ENCODE data around the gene CSNK1E.
A peak's percentile ranks its signal among the peaks of the same experiment; 100 is the strongest.

The CSNK1E gene

DNA sequence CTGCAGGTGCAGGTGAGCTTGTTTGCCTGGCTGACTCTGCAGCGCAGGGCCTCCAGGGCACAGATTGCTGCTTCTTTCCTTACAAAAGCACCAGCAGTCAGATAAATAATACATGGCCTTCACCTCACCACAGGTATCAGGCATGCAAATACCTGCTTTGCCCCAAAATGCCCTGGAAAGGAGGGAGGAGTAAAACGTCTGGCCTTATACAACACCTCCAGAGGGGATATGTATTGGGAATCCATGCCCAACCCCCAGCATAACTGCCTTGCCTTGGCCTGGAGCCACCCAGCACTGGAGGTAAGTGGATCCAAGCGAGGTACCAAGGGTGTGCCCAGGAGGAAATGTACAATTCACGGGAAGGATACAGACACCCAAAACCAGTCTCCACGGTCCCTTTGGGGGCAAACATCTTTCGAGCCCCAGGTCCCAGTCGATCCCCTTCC, 45.3 kb downstream of the CSNK1E start:
- Histone ChIP-seq H3K9me3 (no peaks in the 10 kb centered on the region), H3K27me3 (ENCODE audit: low read depth) (no peaks in the 10 kb centered on the region), H3K36me3 (replicated peaks) (no peaks in the 10 kb centered on the region; the same call in 1 of the 2 replicates), H3K4me1 (peaks cover 8% of the 10 kb centered on the region), H3K4me3 (peak overlapping the region; percentile 85)
- in situ Hi-C loops (cut with MboI; ENCODE audit: low sequenced_read_pairs) = no loop called here
- peak in 1 of 2 experiments; percentile 50 for DNase-seq (ENCODE audit: low spot score in 2 of 2)

DNA sequence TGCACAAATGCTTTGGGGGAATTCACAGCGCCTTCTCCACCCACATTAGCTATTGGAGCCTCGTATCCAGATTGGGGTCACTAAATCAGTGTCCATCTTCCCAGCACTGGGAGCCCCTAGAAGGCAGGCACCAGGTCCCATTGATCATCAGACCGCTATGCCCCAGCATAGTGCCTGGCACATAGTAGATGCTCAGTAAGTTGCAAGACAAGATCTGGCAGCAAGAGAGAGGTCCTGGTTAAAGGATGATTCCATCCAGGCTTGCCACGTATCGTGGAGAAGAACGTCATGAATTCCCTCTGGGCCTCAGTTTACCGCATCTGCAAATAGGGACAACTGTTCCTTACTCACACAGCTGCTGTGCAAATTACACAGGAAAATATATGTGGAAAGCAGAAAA, 46.1 kb downstream of the CSNK1E start:
- no peak for DNase-seq (ENCODE audit: low spot score in 2 of 2)
- Histone ChIP-seq H3K4me3 (no peak overlapping the region), H3K9me3 (no peaks in the 10 kb centered on the region), H3K4me1 (peaks cover 8% of the 10 kb centered on the region), H3K36me3 (replicated peaks) (no peaks in the 10 kb centered on the region; the same call in 1 of the 2 replicates), H3K27me3 (ENCODE audit: low read depth) (no peaks in the 10 kb centered on the region)
- in situ Hi-C loops (cut with MboI; ENCODE audit: low sequenced_read_pairs) = no loop called here

DNA sequence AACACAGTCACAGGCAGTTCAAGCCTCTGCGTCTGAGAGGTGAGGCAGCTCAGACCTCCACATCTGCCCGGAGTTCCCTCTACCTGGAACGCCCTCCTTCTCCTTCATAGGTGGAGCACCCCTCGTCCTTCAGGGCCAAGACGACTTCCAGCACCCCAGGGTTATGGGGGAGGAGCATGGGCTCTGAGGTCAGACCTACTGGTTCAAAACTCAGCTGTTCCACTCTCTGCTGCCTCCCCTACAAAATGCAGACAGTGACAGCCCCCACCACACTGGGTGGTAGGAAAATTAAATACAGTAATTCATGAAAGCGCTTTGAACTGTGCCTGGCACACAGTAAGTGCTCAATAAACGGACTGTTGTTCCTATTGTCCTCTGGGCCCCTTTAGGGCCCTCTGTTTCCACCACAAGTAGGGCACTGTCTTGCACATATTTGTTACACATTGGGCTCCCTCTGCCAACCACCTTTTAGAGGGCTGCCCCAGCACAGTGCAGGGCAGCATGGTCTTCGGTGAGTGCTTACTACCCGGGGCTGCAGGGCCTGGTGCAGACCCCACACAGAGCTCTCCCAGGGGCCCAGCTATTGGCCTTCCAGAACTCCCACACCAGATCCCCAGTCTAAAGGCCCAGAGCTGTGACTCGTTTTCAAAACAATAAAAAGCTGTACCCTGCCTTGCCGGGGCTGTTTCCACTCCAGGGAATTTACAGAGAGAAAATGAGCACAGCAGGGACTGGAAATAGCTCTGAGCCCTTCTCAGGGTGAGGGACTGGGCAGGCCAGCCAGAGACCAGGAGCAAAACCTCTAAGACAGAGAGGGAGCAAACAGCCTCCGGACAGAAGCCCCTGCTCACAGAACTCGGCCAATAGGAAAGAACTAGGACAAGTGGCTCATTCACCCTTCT, 46.9 kb downstream of the CSNK1E start:
- peaks cover 8% of the 10 kb centered on the region for H3K4me1 ChIP-seq
- DNase-seq (ENCODE audit: low spot score in 2 of 2) = no peak
- H3K27me3 ChIP-seq (ENCODE audit: low read depth) = no peaks in the 10 kb centered on the region
- 0 out of 2 replicates have a peak overlapping the region, but pooled peaks have one; percentile 4 for H3K4me3 ChIP-seq
- in situ Hi-C loops (cut with MboI; ENCODE audit: low sequenced_read_pairs) = no loop called here
- H3K36me3 ChIP-seq (replicated peaks) = no peaks in the 10 kb centered on the region; the same call in 1 of the 2 replicates
- H3K9me3 ChIP-seq = no peaks in the 10 kb centered on the region

DNA sequence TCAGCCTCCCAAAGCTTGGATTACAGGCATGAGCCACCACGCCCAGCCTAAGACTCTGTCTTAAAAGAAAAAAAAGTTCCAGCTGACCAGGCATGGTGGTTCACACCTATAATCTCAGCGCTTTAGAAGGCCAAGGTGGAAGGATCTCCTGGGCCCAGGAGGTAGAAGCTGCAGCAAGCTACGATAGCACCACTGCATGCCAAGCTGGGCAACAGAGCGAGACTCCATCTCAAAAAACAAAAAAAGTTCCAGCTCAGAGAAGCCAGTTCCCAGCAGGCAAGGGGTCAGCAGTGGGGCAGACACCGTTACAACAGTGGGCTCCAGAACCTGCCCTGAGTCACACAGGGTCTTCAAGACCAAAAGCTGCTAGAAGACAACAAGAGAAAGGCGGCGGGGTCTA, 47.8 kb downstream of the CSNK1E start:
- no peak for DNase-seq (ENCODE audit: low spot score in 2 of 2)
- Histone ChIP-seq H3K9me3 (no peaks in the 10 kb centered on the region), H3K36me3 (replicated peaks) (no peaks in the 10 kb centered on the region; the same call in 1 of the 2 replicates), H3K27me3 (ENCODE audit: low read depth) (no peaks in the 10 kb centered on the region), H3K4me3 (no peak overlapping the region), H3K4me1 (peaks cover 8% of the 10 kb centered on the region)
- in situ Hi-C loops (cut with MboI; ENCODE audit: low sequenced_read_pairs) = no loop called here

DNA sequence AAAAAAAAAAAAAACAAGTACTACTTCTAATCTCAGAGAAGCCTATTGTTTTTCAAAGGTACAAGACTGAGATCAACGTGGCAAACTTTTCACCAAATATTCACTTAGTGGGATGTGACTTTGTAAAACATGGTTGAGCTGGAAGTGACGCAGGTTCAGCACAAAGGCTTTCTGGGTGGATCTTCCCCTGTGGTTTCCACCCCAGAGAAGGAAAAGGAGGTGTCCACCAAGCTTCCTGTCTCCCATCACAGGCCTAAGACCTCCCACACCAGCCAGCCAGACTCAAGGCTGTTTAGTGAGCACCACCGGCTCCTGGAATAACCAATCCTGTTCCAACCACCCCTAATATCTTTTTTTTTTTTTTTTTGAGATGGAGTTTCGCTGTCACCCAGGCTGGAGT, 50.1 kb downstream of the CSNK1E start:
- no peak for DNase-seq (ENCODE audit: low spot score in 2 of 2)
- Histone ChIP-seq H3K4me1 (peaks cover 2% of the 10 kb centered on the region; the same call in 1 of the 2 replicates), H3K4me3 (no peak overlapping the region), H3K36me3 (replicated peaks) (no peaks in the 10 kb centered on the region), H3K27me3 (ENCODE audit: low read depth) (no peaks in the 10 kb centered on the region), H3K9me3 (no peaks in the 10 kb centered on the region)
- in situ Hi-C loops (cut with MboI; ENCODE audit: low sequenced_read_pairs) = no loop called here

DNA sequence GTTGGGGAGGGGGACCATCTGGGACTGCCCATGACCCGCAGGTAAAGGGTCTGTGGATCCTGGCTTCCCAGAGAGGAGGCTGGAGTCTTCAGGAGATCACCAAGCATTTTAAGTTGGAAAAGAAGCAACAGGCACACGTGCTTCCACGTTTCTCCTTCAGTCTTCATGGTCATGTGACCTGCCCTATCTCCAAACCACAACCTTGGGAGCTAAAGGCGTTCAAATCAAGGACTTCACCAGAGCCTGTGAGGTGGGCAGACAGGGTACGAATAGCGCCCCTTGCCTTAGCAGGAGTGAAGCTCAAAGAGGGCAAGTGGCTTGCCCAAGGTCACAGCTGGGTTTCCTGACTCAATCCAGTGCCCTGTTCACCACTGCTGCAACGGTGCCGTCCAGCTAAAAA, 51.1 kb downstream of the CSNK1E start:
- in situ Hi-C loops (cut with MboI; ENCODE audit: low sequenced_read_pairs) = no loop called here
- Histone ChIP-seq H3K36me3 (replicated peaks) (no peaks in the 10 kb centered on the region), H3K9me3 (no peaks in the 10 kb centered on the region), H3K27me3 (ENCODE audit: low read depth) (no peaks in the 10 kb centered on the region), H3K4me1 (no peaks in the 10 kb centered on the region), H3K4me3 (no peak overlapping the region)
- DNase-seq (ENCODE audit: low spot score in 2 of 2) = no peak

DNA sequence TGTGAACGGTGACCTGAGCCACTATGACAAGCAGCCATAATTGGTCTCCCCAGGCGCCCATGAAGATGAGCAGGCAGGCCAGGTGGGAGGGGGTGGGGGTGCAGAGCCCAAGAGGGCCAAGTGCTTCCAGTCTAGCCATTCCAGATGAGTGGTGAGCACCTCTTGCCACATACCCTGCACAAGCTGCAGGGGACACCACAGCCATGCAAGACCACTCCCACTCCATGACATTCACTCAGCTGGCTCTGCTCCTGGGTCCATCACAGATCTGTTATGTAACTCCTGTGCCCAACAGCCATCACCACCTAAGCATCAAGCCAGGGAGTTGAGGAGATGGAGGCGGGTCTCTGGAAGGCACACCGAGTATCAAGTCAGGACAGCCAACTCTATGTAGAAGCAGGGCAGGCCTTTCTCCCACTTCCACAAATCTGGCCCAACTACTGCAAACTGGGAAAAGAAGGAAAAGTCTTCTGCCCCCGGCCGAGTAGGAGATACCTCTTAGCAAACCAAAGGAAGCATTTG, 52.9 kb downstream of the CSNK1E start:
- no peaks in the 10 kb centered on the region for H3K27me3 ChIP-seq (ENCODE audit: low read depth)
- H3K4me1 ChIP-seq = no peaks in the 10 kb centered on the region
- no peak overlapping the region for H3K4me3 ChIP-seq
- no peak for DNase-seq (ENCODE audit: low spot score in 2 of 2)
- in situ Hi-C loops (cut with MboI; ENCODE audit: low sequenced_read_pairs) = no loop called here
- no peaks in the 10 kb centered on the region for H3K9me3 ChIP-seq
- no peaks in the 10 kb centered on the region for H3K36me3 ChIP-seq (replicated peaks)

DNA sequence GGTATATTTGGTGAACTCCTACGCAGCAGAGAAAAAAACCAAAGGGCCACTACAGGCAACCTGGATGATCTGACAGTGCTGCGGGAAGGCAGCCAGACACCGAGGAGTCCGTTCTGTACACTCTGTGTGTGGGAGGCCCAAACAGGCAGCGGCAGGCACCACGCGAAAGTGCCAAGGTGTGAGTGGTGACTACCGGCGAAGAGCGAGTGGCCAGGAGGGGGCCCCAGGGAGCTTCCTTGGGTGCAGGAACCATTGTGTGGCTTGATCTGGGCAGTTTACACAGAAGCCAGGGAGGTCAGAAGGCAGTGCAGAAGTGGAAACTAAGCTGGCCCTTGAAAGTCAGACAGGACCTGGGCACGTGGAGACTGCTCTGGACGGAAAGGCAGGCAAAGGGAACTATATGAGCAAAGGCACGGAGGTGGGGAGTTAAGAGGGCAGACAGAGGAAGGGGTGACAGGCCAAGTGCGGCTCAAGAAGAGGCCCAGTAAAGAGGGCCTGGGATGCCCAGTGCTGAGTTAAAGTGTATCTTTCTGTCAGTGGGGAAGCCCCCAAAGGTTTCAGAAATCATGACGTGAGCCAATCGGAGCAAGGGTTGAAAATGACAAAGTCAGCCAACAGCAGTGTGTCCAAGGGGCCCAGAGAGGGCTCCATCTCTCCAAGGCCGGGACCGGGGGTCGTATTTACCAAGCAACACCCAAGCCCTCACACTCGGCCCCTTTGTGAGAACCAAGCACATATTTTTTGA, 55.0 kb downstream of the CSNK1E start:
- Histone ChIP-seq H3K9me3 (no peaks in the 10 kb centered on the region), H3K4me1 (no peaks in the 10 kb centered on the region), H3K36me3 (replicated peaks) (no peaks in the 10 kb centered on the region), H3K4me3 (no peak overlapping the region), H3K27me3 (ENCODE audit: low read depth) (no peaks in the 10 kb centered on the region)
- DNase-seq (ENCODE audit: low spot score in 2 of 2) = peak in 1 of 2 experiments; percentile 65
- in situ Hi-C loops (cut with MboI; ENCODE audit: low sequenced_read_pairs) = no loop called here

DNA sequence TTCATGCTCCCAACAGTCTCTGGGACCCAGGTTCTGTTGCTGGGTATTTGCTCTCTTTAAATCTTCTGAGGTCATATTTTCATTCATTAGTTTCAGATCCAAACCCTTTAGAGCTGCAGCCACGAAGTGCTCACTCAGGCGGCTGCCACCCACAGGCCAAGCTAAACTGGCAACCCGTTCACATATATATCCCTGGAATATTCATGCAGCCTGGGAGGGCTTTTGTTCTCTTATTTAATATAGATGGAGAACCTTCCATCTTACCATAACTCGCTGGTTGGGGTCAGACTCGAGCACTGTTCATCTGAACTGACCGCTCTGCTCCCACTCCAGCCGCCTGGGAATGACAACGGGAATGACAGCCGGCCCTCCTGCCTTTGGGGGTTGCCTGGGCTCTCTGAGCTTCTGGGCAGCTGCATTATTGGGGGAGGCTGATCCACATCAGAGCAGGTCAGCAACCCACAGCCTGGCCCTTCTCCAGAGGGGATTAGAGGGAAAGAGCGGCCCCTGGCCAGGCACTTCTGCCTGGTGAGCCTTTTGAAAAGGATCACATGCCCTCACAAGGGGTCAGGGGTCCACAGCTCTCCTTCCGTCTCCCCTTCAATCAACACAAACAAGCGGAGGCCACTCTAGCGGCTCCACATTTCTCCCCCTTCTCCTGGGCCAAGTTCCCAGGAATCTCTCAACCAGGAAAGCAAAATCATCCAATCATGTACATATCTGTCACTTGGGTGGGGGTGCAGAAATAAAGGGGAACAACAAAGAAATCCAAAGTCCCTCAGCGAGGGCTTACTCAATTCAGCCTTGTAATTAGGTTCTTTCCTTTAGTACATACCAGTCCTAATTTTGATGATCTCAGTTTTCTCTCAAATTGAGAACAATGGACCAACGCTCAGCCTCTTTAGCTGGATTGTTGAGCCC, 56.2 kb downstream of the CSNK1E start:
- in situ Hi-C loops (cut with MboI; ENCODE audit: low sequenced_read_pairs) = no loop called here
- H3K4me1 ChIP-seq = no peaks in the 10 kb centered on the region
- no peaks in the 10 kb centered on the region for H3K36me3 ChIP-seq (replicated peaks)
- DNase-seq (ENCODE audit: low spot score in 2 of 2) = no peak
- no peaks in the 10 kb centered on the region for H3K27me3 ChIP-seq (ENCODE audit: low read depth)
- H3K9me3 ChIP-seq = no peaks in the 10 kb centered on the region
- H3K4me3 ChIP-seq = no peak overlapping the region

DNA sequence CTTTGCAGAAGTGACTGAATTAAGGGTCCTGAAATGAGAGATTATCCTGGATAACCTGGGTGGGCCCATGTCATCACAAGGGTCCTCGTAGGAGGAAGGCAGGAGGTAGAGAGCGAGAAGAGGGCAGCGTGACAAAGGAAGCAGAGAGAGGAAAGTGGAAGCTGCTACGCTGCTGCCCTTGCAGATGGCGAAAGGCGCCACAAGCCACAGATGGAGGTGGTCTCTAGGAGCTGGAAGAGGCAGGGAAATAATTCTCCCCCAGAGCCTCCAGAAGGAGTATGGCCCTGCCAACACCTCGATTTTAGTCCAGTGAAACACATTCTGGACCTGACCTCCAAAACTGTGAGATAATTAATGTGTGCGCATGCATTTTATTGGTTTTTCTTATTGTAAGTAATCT, 57.9 kb downstream of the CSNK1E start:
- in situ Hi-C loops (cut with MboI; ENCODE audit: low sequenced_read_pairs) = no loop called here
- DNase-seq (ENCODE audit: low spot score in 2 of 2) = no peak
- Histone ChIP-seq H3K27me3 (ENCODE audit: low read depth) (no peaks in the 10 kb centered on the region), H3K4me3 (no peak overlapping the region), H3K36me3 (replicated peaks) (no peaks in the 10 kb centered on the region), H3K9me3 (no peaks in the 10 kb centered on the region), H3K4me1 (no peaks in the 10 kb centered on the region)

DNA sequence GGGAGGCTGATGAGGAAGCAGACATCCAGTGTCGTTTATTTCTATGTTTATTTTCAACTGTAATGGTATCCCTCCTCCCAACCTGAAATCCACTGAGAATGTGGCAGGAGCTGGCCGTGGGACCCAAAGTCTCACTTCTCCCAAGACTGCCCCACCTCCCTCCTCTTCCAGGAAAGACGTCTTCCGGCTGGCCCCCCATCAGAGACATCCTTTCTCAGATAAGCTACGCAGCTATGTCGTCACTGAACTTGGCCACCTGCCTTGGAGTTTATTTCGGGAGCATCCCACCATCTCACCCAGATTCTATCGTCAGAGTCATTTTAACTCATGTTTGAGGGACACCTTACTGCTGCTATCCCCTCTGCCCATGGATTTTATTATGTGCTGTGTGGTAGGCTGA, 58.3 kb downstream of the CSNK1E start:
- Histone ChIP-seq H3K36me3 (replicated peaks) (no peaks in the 10 kb centered on the region), H3K9me3 (no peaks in the 10 kb centered on the region), H3K27me3 (ENCODE audit: low read depth) (no peaks in the 10 kb centered on the region), H3K4me1 (no peaks in the 10 kb centered on the region), H3K4me3 (no peak overlapping the region)
- in situ Hi-C loops (cut with MboI; ENCODE audit: low sequenced_read_pairs) = no loop called here
- DNase-seq (ENCODE audit: low spot score in 2 of 2) = no peak

DNA sequence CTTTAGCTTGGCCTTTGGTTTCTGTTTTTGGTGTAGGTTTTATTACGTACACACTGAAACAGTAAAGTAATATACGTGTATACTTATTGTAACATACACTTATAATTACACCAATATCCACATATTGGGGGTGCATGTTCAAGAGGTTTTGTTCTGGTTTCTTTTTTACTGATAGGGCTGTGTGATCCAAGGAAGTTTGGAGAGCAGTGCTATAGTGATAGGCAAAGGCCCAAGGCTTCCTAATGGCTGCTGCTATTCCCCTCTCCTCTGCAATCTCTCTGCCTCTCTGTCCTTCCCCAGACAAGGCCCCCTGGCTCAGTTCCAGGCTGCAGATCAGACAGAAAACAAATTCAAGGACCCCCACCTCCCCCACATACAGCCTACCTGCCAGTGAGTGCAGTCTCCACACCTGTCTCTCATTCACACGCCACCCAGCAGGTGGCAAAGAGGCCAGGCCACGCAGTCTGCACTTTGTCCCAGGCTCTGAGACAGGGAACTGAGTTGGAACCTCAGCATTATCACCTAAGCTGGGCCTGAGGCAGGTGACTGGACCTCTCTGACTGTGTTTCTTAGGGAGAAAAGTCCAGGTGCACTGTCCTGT, 59.5 kb downstream of the CSNK1E start:
- in situ Hi-C loops (cut with MboI; ENCODE audit: low sequenced_read_pairs) = no loop called here
- Histone ChIP-seq H3K27me3 (ENCODE audit: low read depth) (no peaks in the 10 kb centered on the region), H3K4me1 (no peaks in the 10 kb centered on the region), H3K36me3 (replicated peaks) (no peaks in the 10 kb centered on the region), H3K9me3 (no peaks in the 10 kb centered on the region), H3K4me3 (no peak overlapping the region)
- no peak for DNase-seq (ENCODE audit: low spot score in 2 of 2)

DNA sequence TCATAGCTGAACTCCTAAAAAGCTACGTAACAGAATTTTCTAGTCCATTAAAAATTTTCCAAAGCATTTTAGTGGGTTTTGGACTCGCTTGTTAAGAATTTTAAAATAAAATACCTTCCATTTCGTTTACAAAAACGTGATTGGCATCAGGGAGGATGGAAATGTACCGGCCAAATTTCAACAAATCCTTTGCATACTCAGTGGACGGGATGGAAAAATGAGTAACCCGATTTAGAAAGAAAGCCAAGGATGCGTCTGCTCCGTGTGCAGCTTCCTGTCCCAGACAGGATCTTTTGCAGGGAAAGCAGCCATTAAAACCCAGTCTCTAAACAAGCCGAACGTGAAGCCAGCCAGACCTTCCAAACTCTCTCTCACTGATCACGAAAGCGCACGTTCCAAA, 60.1 kb downstream of the CSNK1E start:
- Histone ChIP-seq H3K4me1 (no peaks in the 10 kb centered on the region), H3K36me3 (replicated peaks) (no peaks in the 10 kb centered on the region), H3K9me3 (no peaks in the 10 kb centered on the region), H3K4me3 (no peak overlapping the region), H3K27me3 (ENCODE audit: low read depth) (no peaks in the 10 kb centered on the region)
- in situ Hi-C loops (cut with MboI; ENCODE audit: low sequenced_read_pairs) = no loop called here
- DNase-seq (ENCODE audit: low spot score in 2 of 2) = no peak
